NCI-H345 treated with DMSO at 0.1 percent for 48 hours (cell line): ENCODE results near the gene TGM1.

Experiments
- DNase-seq: peaks from one replicate; lab custom pipeline; 2025; ENCODE audit not compliant: unreplicated experiment; lab: John Stamatoyannopoulos, UW

TGM1 gene

DNA sequence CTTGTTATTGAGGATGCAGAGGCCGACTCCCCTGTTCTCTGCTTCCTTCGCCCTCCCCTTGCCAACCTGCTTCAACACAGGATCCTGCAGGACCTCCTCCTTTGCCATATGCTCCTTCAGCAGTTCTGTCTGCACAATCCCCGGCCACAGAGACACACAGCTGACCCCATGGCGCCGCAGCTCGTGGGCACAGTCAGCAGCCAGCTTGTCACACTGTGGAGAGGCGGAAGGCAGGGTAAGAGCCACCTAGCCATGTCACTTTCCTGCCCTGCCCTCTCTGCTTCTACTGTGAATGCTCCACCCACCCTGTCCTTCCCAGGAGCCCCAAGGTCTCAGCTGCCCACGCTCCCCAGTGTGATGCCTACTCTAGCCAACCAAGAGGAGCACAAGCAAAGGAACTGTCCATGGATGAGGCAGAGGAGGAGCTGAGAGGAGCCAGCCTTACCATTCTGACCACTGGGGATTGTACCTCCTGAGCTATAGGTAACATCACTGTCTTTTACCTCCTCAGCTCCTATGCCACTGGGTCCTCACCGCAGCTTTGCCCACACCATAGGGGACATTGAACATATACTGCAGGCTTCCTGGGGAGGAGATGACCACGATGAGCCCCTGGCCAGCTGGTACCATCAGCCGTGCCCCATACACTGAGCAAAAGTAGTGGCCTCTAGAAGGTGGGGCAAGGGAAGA, 29.3 kb upstream of the TGM1 start:
- DNase-seq, result no peak

DNA sequence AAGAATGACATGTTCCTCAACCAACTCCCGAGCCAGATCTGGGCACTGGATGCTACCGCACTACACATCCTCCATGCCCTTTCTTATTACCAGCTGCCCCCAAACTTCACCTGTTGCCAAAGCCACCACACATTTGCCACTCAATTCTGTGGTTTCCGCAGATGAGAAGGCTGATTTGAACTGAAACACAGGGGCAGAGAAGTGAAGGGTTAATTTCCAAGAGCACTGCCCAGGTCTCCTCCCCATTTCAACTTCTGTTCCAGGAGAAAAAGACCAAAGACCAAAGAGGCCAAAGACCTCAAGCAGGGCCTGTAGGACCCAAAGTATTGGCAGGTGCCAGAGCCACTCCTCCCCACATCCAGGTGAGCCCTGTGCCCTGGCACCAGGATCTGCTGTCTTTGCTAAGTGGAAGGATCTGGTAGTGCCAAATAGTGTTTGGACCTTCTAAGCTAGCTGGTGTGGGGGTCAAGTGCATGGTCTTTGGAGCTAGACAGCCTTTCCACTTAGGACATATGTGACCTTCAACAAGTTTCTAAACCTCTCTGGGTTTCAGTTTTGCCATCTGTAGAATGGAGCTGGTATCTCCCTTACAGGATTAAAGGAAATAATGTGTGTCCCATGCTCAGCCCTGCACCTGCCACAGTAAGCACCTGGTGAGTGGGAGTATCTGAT, 28.6 kb upstream of the TGM1 start:
- DNase-seq, result no peak

DNA sequence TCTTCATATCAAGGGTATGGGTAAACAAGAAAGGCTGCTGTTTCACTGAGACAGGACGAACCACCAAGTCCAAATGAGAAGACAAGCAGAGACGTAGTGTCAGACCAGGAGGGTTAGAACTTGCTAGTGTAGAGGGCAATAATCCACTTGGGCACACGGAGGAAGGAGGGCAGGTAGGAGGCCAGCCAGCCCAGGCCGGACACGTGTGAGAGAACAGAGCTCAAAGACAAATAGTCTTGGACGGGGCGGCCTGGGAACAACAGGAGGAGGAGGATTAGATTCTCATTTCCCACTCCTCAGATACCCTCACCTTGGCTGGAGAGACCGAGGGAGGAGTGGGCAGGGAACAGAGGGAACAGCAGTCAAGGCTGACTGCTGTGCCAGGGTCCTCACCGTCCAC, 27.8 kb upstream of the TGM1 start:
- DNase-seq, result no peak

DNA sequence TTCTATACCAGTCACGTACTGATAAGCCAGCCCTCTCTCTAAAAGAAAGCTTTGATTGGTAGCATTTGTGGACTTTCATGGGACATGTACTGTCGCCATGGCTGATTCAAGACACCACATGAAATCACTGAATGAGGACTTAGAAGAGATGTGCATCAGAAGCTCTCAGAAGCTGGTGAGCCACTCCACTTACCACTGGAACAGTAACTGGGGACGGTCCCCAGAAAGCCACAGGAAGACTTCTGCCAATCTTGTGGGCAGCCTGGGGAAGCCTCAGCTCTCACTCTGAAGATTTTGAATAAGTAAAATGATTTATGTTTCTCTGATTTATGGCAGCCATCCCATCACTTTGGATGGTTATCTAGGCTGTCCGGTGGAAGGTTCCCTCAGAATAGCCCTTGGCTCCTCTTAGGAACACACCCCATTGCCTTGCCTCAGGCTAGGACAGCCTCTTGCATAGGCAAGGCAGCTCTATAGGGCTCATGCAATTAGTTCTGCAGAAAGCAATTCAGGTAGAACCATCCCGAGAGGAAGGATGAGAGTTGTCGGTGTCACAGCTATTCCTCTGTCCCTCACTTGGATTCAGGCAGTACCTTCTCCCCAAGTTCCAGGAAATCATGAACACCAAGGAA, 26.8 kb upstream of the TGM1 start:
- no peak for DNase-seq

DNA sequence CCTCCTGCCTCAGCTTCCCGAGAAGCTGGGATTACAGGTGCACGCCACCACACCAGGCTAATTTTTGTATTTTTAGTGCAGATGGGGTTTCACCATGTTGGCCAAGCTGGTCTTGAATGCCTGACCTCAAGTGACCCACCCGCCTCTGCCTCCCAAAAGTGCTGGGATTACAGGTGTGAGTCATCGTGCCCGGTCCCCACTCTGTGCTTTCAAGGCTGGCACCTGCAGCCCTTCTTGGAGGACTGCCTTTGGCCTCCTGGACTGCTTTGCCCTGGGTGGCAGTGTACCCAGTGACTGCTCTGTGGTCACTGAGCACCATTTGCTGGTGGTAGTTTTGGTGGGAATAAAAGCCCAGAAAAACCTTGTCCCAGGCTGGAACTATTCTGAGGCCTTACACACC, 24.0 kb upstream of the TGM1 start:
- no peak for DNase-seq

DNA sequence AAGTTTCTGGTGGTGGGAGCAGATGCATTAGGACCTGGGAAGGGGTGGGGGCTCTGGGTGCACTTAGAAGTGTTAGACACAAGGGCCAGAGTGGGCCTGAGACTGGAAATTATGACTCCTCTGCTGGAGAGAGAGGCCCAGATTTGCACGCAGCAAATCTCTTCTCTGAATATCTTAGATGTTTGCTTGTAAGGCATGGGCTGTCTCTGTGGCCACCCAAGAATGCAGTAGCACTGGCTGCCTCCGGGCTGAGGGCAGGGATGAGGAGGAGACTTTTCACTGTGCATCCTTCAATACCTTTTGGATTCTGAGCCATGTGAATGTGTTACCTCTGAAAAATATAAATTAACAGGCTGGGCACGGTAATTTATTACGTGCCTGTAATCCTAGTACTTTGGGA, 22.4 kb upstream of the TGM1 start:
- no peak for DNase-seq

DNA sequence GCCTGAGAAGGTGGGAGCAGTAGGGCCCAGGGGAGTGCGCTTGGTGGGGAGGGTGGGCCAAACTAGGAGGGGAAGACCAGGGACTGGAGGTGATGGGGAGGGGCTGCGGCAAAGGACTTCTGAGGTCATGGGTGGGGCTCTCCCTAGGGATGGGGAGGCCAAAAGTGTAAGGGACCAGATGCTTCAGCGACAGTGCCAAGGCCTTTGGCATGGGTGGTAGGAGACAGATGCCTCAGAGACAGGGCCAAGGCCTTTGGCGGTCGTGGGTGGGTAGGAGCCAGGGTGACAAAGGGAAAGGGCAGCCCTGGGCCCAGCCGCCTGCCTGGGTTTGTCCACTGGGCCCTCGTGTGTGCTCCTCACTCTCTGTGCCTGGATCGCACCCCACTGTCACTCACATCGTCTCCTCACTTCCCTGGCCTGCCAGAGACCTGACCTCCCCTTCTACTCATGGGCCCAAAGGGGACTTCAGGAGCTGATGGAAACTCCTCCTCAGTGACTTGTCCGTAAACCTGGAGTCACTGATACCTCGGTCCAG, 21.6 kb upstream of the TGM1 start:
- DNase-seq, result no peak

DNA sequence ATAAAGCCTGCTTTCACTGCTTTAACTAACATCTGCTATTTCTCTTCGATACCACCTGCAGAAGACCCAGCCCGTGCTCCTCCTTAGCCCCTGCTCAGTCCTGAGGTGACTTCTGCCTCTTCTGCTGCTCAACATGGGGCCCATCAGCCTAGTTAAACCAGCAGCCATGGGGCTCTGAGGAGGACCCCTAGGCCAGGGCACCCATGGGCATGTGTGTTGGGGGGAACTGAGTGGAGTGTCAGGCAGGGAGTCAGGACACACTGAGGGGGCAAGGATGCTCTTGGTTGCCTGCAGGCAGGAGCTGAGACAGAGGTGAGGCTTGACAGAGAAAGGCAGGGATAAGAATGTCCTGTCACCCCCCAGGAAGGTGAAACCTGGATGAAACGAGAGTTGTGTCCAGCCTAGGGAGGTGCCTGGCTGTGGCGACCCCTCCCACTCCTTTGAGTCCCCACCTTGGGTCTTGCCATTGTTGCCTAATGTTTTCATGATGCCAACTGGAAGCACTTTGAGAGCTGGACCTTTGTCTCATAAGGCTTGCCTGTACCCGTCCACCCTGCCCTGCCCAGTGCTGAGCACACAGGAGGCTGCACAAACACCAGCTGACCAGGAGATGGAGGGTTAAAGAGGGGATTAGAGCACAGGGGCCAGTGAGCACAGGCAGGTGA, 21.0 kb upstream of the TGM1 start:
- DNase-seq, result no peak

DNA sequence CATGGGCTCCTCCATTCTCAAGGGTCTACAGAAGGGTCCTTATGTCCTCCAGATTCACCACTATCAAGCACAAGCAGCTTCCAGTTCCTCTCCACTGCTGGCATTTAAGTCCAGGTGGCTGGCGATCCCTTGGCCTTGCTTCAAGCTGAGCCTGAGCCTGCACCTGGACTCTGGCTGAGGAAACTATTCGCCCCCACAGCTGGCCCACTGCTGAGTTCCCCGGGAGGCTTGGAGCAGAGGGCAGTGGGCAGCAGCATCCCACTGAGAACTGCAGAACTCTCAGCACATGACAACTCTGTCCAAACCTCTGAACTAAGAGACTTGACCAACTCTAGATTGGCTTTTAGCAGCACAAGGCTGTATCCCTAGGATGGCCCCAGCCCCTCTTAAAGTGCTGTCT, 19.8 kb upstream of the TGM1 start:
- DNase-seq, result no peak

DNA sequence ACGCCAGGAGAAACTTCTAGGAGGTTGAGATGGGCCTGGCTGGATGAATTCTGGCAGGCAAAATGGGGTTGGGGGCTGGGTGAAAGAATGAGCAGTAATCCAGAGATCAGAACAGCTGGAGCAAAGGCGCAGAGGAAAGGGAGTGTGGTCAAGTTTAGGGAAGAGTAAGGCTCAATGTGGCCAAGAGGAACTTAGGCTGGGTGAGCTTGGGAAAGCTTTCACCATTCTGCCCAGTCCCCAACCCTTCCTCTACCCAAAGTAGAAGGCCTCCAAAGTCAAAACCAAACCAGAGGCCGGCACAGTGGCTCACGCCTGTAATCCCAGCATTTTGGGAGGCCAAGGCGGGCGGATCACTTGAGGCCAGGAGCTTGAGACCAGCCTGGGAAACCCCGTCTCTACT, 18.7 kb upstream of the TGM1 start:
- no peak for DNase-seq

DNA sequence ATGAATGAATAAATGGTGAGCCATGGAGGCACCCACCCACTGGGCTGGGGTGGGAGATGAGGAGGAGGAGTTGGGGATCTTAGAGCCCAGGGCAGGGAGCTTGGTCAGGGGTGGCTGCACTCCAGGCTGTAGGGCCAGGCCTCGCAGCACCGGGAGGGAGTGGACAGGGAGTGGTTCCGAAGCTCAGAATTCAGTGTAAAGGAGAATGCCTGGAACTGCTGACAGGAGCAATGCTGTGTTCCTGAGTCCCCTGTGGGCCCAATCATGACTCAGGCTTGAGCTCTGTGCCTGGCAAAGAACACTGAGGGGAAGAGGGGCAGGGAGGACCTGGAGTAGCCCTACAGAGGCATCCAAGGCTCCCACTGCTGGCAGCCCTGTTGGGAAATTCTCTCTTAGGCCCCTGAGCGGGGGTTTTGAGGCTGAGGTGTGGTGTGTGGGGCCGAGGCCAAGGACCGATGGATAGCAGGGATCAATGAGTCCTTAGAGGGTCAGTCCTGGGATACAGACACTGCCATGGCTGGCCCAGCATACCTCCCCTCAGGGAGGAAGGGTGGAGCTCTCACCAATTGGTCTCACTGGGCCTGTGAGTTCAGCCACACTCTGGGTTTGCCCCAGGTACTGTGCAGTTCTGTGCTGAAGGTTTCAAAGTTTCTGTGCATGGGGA, 18.0 kb upstream of the TGM1 start:
- DNase-seq, result no peak

DNA sequence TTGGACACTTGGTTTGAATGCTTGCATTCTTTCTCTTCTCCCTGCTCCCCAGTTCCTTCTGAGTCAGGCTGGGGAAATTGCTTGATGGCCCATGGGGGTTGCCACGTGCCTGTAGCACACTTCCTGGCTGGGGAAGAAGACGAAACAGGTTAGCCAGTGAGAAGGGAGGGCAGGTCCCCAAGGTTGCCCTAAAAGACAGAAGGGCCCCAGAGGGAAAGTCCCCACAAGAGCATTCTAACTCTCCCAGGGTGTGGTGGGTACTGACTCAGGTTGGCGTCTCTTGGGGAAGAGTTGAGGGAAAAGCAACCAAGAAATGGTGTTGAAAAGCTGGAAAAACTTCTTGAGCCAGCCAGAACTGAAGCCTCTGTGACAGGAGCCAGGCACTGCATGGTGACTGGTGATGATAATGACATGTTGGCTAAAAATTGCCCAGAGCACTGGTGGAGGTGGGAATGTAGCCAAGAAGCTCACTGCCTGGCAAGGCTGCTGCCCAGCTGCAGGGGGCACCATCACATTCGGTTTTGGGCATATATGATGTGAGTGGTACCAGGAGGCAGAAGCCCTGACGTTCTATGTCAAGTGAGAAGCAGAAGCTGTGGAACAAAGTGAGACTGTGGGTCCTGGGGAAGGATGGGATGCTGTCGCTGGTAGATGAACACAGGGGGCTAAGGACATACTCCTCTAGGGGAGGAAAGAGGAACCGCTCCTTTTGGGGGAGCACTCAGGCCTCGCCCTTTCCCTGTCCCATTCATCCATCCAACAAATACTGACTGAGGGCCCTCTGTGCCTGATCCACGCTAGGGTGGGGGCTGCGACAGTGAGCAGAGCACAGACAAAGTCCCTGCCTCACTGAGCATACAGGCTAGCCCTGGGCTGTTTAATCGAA, 16.6 kb upstream of the TGM1 start:
- no peak for DNase-seq

DNA sequence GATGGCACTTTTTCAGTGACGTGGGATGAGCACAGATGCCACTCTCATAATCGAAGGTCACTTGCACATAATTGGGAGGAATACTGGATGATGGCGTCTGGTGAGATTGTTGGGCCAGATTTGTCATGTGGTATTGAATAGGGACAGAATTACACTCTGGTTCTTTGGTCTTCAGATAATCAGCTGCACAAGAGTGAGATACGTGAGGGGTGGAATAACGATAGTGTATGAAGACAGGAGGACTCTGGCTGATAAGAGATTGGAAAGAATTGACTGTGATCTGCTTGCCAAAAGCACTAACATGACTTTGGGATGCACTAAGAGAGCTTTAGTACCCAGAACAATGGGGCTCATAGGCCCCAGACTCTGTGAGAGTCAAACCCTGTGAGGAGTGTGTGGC, 15.4 kb upstream of the TGM1 start:
- no peak for DNase-seq

DNA sequence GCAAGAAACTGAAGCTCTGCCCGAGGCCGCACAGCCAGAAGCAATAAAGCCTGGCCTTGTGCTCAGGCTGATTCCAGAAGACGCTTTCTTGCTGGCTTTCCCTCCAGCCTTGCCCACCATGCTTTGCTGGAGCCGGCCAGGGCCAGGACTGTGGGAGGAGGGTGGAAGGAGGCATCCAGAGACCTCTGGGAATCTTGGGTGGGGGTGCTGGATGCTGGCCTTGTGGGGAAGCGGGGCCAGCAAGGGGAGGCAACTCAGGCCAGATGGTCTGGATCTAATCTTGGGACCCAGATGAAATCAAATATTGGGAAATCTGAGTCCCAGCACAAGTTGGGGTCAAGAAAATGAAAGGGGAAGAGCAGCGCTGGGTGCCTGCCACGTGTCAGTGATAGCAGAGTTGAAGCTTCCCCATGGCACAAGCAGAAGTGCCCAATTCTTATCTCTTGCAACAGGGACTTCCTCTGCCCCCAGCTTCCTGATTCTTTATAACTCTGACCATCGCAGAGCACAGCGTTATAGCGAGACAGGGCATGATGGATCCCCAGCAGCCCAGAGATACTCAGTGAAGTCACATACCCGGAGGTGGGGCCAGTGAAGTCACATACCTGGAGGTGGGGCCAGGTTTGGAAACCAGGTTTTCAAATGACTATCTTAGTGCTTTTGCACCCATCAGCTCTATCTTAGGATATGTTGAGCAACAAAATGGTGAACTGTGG, 14.8 kb upstream of the TGM1 start:
- DNase-seq, result no peak

DNA sequence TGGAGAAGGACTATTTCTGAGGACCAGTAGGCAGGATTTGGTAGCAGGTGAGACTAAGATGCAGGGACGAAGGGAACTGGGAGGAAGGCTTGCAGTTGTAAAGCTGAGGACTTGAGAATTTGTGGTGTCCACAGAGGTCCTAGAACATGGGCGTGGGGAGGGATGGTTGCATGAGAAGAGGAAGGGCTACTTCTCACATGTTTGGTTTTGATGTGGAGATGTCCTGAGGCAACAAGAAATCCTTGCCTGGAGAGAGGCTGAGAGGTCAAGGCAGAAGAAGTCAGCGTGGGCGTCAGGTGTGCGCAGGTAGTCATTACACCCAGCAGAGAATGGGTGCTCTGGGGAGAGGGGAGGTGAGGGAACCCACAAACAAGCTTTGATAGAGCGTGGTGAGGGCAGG, 14.1 kb upstream of the TGM1 start:
- DNase-seq, result no peak

DNA sequence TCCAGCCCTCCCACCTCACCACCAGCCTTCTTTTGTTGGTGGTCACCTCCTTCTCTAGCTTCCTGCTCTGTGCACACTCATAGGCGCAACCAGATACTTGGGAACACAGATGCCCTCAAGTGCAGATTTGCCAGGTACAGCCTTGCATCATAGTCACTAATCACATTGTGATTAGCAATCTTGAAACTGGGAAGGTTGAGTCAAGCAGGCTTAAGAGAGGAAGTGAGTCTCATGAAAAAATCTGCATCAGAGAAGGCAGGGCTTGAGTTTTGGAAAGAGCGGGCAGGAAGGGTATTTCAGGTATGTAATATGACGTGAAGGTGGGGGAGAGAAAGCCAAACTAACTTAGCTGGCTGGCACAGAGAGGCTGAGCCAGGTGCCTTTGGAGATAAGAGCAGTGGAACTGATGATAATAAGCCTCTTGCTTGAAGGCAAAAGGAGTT, 11.1 kb upstream of the TGM1 start:
- no peak for DNase-seq

DNA sequence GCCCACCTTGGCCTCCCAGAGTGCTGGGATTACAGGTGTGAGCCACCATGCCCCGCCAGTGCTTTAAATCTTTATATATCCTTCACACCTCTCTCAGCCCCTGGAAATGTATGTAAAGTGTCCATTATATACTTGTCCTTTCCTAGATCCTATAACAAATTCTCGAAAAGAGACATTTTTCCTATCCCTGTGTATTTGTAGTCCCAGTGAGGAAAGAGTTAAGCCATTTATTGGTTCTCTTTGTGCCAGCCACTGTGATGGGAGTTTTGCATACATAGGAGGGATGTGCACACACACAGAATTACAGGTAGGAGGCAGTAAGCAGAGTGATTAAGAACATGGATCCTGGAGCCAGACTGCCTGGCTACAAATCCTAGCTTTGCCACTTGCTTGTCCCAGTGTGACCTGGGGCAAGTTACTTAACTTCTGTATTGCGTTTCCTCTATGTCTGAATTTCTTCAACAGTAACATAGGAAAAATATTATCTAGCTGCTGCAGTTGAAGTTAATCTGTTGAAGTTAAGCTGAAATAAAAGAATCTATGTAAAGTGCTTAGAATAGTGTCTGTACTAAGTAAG, 10.5 kb upstream of the TGM1 start:
- DNase-seq, result no peak

DNA sequence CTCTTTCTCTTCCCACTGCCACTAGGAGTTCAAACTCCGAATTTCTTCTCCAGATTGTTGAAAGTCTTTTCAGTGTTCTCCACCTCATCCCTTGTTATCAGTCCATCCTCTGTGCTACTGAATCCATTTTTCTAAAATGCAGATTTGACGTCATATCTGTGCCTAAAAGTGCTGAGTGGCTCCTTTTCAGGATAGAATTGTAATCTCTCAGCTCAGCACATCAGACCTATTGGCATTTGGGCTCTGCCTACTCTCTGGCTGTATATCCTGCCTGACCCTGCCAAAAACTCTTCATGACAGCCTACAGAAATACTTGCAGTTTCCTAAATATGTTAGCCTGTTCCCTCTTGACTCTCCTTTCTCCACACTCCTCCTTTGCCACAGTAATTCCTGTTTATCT, 9.5 kb upstream of the TGM1 start:
- no peak for DNase-seq

DNA sequence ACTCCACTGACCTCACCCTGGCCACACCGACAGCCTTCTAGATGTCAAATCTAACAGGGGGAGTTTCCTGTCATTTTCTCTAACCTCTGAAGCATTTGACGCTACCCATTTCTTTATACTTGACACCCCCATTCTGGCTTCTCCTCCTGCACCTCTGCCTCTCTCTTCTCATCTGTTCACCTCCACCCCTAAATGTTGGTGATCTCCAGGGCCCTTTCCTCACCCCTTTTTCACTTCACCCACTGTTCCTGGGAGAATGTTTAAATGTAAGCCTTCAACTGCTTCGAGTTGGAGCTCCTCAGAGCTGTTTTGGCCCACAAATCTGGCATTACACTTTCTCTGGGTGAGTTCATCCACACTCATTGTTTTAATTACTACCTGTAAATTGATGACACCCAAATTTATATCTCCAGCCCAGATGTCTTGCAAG, 8.9 kb upstream of the TGM1 start:
- DNase-seq, result no peak
